ENCODE measurements around the gene PDE6B.
"Not testable (repeated sequence)": the region's sequence is repeated elsewhere in the genome, so short reads cannot be mapped to it uniquely, and the experiment has no call there.

The PDE6B gene

GRCh38 chr4:706083-706633 lies 80.8 kb downstream of the PDE6B start:
- DNase-seq, result not testable (repeated sequence)

GRCh38 chr4:706834-707598 lies 81.6 kb downstream of the PDE6B start:
- DNase-seq, result no peak

GRCh38 chr4:707929-708630 lies 82.7 kb downstream of the PDE6B start:
- DNase-seq, result no peak

GRCh38 chr4:708631-708933 lies 83.2 kb downstream of the PDE6B start:
- DNase-seq, result no peak

- DNase-seq, result no peak
These were observed 84.0 kb downstream of the PDE6B start for GRCh38 chr4:709348-709747.

GRCh38 chr4:710116-710515 lies 84.7 kb downstream of the PDE6B start:
- DNase-seq, result no peak

- no peak for DNase-seq
These were observed 85.5 kb downstream of the PDE6B start for GRCh38 chr4:710916-711315.

GRCh38 chr4:712093-712492 lies 86.7 kb downstream of the PDE6B start:
- DNase-seq, result no peak

- DNase-seq, result no peak
These were observed 87.7 kb downstream of the PDE6B start for GRCh38 chr4:712916-713632.

GRCh38 chr4:714087-714486 lies 88.7 kb downstream of the PDE6B start:
- DNase-seq, result no peak

- no peak for DNase-seq
These were observed 92.4 kb downstream of the PDE6B start for GRCh38 chr4:717601-718320.

GRCh38 chr4:718460-718859 lies 93.1 kb downstream of the PDE6B start:
- DNase-seq, result no peak
